NCI-H2107 (cell line): ENCODE measurements around the gene MTMR2.

Experiments
- DNase-seq: peaks from one replicate; lab custom pipeline; 2025; lab: John Stamatoyannopoulos, UW

Gene MTMR2

GRCh38 chr11:95918056-95918455, 5.9 kb downstream of the MTMR2 start:
- no peak for DNase-seq

GRCh38 chr11:95917193-95918036, 6.5 kb downstream of the MTMR2 start:
- no peak for DNase-seq

GRCh38 chr11:95916049-95916448, 7.9 kb downstream of the MTMR2 start:
- DNase-seq: no peak

- DNase-seq: no peak
These were observed 8.9 kb downstream of the MTMR2 start for GRCh38 chr11:95915051-95915450.

GRCh38 chr11:95913830-95914615, 9.9 kb downstream of the MTMR2 start:
- DNase-seq: no peak

GRCh38 chr11:95912902-95913560, 10.9 kb downstream of the MTMR2 start:
- DNase-seq: no peak

- no peak for DNase-seq
These were observed 12.5 kb downstream of the MTMR2 start for GRCh38 chr11:95911369-95911759.

GRCh38 chr11:95910638-95911368, 13.1 kb downstream of the MTMR2 start:
- DNase-seq: no peak

GRCh38 chr11:95908826-95909225, 15.1 kb downstream of the MTMR2 start:
- no peak for DNase-seq

GRCh38 chr11:95907476-95907875, 16.4 kb downstream of the MTMR2 start:
- DNase-seq: no peak

- DNase-seq: no peak
These were observed 19.8 kb downstream of the MTMR2 start for GRCh38 chr11:95904009-95904650.

- no peak for DNase-seq
These were observed 25.1 kb downstream of the MTMR2 start for GRCh38 chr11:95898782-95899181.

GRCh38 chr11:95897731-95898130, 26.2 kb downstream of the MTMR2 start:
- DNase-seq: no peak

- DNase-seq: no peak
These were observed 28.1 kb downstream of the MTMR2 start for GRCh38 chr11:95895815-95896214.

GRCh38 chr11:95892892-95893570, 30.9 kb downstream of the MTMR2 start:
- no peak for DNase-seq

GRCh38 chr11:95892492-95892891, 31.4 kb downstream of the MTMR2 start:
- no peak for DNase-seq

- no peak for DNase-seq
These were observed 32.3 kb downstream of the MTMR2 start for GRCh38 chr11:95891423-95892170.

- no peak for DNase-seq
These were observed 35.1 kb downstream of the MTMR2 start for GRCh38 chr11:95888852-95889251.

GRCh38 chr11:95888439-95888838, 35.5 kb downstream of the MTMR2 start:
- DNase-seq: no peak

GRCh38 chr11:95886462-95886861, 37.4 kb downstream of the MTMR2 start:
- no peak for DNase-seq
